HG02981 (cell line): ENCODE measurements around the gene ZBTB16.

Experiments
- ATAC-seq: cut with Tn5 transposase; IDR thresholded peaks from one replicate; pipeline ENCODE4 v1.9.1; 2021; ENCODE audit warnings: mild to moderate bottlenecking, moderate library complexity; ENCODE audit not compliant: unreplicated experiment

Gene ZBTB16, protein sequence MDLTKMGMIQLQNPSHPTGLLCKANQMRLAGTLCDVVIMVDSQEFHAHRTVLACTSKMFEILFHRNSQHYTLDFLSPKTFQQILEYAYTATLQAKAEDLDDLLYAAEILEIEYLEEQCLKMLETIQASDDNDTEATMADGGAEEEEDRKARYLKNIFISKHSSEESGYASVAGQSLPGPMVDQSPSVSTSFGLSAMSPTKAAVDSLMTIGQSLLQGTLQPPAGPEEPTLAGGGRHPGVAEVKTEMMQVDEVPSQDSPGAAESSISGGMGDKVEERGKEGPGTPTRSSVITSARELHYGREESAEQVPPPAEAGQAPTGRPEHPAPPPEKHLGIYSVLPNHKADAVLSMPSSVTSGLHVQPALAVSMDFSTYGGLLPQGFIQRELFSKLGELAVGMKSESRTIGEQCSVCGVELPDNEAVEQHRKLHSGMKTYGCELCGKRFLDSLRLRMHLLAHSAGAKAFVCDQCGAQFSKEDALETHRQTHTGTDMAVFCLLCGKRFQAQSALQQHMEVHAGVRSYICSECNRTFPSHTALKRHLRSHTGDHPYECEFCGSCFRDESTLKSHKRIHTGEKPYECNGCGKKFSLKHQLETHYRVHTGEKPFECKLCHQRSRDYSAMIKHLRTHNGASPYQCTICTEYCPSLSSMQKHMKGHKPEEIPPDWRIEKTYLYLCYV

DNA sequence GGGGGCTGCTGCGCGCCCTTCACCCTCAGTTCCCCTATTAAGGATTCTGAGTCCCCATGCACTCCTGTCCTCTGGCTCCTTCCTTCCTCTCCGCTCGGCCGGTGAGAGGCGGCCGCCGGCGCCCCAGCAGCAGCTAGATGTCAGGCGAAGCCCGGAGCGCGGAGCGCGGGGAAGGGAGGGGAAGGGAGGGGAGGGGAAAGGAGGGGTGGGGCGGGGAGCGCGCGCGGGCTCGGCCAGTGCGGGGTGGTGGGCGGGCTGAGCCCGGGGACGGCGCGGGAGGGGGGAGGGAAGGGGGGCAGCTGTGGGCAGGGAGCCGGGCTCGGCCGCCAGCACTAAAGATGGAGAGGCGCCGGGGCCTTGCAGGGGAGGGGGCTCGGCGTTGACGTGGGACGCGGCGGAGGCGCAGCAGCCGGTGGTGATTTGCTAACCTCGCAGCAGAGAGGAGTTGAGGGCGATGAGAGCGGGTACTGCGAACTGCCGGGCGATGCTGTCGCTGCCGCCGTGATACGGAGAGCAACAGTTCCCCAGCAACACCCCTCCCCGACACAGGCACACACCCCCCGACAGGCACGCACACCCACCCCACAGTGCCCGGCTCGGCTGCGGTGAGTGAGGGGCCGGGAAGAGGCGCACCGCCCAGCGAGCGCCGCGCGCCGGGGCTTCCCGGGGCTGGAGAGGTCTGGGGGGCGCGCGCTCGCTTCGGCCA is at the start of gene ZBTB16:
TSS of gene ZBTB16 (plus strand) at position 434 of the 706 bp plus-strand sequence. CDS start 3,590 bp downstream, outside the sequence.
- ATAC-seq: no peak

DNA sequence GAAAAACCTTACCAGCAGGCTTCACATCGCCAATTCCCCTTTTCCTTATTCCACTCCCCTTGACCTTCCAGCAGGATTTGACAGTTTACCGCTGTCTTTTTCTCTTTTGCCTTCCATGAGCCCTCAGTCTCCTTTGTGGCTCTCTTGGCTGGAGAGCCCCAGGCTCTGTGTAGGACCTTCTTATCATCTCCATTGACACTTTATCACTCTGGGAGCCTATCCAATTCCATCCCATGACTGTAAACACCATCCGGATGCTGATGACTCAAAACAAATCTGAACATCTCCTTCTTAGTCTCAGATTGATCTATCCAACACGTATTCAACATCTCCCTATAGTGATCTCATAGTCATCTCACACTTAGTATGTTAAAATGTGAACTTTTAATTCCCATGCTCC is 48.6 kb upstream of the ZBTB16 start:
- no peak for ATAC-seq

DNA sequence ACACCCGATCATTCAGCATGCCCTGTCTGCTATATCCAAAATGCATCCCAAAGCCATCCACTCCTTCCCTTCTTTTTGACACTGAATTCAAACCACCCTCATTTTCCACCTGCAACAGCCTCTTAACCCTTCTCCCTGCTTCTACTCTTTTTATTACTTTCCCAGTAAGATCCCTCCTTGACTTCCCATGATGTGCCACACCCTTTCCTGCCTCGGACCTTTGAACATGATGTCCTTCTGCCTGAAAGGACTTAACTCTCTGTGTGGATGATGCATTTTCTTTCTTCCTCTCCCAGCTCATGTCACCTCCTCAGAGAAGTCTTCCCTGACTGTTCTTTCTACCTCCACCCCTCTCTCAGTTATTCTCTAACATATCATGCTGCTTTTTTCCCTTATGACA is 48.1 kb upstream of the ZBTB16 start:
- no peak for ATAC-seq

DNA sequence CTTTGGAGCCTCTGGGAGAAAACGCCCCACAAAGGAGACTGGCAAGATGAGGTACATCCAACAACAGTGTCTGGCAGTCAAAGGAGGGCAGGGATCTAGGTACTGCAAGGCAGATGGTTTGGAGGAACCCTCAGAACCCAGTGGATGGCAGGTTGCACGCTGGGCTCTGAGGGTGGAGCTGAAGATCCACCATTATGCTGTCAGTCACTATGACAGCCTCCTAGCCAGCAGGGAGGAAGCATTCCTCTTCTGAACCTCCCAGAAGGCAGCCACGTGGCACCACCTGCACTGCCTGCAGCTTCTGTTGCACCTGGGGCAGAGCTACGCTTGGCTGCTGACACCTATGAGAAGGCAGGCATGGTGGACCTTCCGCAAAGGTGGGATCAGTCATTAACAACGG is 44.4 kb upstream of the ZBTB16 start:
- ATAC-seq: no peak

DNA sequence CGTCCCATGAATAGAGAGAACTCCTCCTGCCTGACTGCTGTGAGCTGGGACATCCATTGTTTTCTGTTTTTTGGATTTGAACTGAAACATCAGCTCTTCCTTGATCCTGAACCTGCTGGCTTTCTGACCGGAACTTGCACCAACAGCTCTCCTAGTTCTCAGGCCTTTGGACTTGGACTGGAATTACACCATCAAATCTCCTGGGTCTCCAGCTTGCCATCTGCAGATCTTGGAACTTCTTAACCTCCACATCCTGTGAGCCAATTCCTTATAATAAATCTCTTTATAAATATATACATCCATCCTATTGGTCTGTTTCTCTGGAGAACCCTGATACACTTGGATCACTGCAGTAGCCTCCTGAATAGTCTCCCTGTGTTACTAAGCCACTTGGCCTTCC is 42.5 kb upstream of the ZBTB16 start:
- no peak for ATAC-seq

DNA sequence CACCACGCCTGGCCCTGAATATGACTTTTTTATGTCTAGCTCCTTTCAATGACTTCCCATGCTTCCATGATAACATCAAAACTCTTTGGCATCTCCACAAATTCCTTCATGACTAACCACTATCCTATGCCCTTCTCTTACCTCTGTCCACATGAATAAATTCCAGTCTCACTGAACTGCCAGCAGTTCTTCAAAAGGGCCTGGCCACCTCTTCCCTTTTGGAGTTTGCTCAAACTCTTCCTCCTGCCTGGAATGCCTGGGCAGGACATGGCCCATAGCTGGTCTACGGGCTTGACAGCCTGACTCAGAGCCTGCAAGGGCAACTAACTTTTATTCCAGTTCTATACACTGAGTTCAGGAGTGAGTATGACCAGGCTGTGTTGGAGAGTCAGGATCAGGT is 41.8 kb upstream of the ZBTB16 start:
- no peak for ATAC-seq

DNA sequence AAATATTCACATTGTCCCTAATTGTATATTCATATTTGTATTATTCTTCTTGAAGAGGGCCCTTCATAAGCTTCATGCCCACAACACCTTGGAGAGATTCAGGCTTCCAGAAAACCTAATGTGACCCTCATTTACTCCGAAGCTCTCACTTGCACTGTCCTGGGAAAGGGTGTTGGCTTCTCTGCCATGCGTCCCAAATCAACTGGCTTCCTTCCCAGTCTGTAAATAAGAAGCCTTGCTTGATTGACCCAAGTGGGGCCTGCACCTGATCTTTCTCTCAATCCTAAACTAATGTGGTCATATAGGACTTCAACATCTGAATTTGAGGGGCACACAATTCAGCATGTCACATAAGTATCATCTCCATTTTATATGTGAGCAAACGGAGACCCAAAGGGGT is 40.5 kb upstream of the ZBTB16 start:
- ATAC-seq: no peak

DNA sequence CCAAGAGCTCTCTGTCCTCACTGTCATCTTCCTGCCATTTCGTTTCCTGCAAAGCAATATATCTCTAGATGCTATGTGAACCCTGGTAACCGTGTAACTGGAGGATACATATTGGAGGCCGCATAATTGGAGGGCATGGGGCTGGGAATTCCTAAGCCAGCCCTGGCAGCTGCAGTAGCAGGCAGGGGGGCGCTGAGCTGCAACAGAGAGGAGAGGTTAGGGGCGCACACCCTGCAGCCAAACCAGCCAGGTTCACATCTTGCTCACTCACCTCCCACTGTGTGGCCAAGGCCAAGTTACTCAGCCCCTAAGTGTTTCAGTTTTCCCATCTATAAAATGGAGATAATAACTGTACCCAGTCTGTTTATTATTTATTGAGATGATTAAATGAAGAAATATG is 39.9 kb upstream of the ZBTB16 start:
- no peak for ATAC-seq

DNA sequence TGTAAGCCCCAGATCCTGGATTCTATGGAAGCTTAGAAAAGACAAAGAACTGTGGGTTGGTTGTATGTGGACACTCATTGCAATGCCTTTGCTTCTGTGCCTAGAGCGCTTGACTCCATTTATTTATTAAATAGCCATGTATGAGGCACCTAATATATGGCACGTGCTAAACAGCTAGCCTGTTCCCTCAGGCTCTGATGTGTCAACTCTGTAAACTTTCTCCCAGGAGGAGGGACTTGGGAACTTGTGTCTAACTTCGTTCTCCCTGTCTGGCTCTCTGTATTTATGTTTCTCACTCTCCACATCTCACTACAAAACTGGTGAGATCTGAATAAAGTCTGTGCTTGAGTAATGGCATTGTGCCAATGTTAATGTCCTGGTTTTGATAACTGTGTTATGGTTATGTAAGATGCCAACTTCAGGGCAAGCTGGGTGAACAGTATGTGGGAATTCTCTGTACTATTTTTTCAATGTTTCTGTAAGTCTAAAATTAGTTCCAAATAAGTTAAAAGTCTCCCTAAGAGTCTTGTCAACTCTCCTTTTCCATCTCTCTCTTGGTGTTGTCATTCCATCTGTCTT is 34.1 kb upstream of the ZBTB16 start:
- no peak for ATAC-seq

DNA sequence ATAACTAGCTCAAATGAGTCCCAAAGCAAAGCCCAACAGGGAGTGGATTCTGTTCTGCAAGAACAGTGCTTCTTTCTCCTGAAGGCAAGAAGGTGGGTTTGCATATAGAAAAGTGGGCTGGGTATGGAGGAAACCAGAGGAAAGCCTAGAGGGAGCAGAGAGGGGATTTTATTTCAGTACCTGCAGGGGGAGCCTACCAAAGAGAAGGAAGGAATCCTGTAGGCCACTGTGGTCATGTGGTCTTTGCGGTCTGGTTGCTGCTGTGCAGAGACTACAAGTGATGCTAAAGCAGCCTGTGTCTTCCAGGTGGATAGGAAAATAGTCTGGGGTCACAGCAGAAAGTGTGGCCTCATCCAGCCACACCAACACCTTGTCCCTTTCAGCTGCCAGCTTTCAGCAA is 33.2 kb upstream of the ZBTB16 start:
- ATAC-seq: no peak

DNA sequence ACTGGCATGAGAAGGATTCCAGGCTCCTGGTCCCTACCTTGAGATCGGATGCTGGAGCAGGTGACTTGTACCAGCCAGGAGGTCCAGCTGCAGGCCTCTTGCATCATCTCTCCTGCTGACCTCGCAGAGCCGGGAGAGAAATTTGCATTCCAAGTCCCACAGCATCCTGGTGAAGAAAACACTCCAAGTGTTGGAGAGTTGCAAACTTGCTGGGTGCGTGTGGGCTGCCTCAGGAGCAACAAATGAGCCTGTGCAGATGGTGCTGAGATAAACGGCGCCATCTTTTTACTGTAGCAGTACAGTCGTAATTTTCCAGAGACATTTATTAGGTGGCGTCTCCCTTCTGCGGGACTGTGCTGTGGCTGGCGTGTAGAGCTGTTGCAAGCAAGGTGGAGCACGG is 32.1 kb upstream of the ZBTB16 start:
- no peak for ATAC-seq

DNA sequence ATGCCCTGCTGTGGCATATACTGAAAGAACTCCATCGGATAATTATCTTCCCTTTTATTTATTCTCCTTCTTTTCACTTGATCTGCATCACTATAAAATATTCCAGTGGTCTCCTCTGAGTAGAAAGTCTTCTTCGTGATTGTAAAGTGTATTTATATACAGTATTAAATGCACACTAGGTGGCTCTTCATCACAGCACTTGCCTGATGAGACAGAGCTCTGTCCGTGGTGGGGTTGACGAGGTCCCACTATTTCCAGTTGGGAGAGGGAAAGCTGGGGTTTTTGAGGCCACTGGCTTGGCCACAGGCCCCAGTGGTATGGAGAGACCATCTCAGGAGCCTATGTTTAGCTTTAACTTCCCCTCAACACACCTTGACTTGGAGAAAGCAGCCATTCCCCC is 31.6 kb upstream of the ZBTB16 start:
- no peak for ATAC-seq

DNA sequence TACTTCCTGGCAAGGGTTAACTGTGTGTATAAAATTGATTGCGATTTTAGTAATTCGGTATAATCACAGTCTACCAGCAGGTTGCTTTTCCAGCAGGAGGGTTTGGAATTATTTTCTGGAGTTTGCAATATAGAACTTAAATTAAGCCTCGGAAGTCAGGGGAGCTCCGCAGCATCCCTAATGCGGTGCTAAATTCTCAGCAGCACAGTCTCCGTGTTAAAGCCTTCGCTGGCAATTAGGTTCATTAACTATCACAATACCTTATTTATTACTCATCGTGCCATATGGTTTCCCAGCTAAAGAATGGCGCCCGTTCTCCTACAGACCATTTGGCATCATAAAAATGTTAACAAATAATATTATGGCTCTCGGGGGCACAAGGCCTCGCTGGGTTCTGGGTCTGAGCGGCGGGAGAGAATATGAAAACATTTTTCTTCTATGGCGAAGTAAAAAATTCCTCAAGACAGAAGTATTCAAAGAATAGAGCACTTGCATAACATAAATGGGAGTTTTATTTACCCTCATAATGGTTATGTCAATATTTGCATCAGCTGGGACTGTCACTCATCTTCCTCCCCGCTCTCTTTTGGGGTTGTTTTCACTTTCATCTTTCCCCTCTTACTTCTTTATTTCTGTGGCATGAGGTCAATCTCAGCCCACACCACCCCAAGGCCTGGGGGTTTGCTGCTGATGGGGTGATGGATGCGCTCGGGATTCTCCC is 28.1 kb upstream of the ZBTB16 start:
- no peak for ATAC-seq

DNA sequence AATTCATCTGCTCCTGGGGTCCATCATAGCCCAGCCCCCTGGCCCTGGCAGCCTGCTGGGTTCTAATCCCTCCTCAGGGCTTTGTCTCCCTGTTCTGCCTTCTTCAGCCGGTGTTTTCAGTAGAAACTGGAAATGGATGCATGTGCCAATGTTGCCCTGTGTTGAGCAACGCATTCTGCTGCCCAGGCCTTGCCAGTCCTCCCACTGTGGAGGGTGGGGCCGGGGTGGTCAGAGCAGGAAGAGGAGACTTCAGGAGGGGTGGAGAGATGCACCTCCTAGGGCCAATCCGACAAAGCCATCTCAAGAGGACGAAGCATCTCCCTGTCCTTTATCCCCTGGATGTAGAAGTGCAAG is 27.6 kb upstream of the ZBTB16 start:
- ATAC-seq: no peak

DNA sequence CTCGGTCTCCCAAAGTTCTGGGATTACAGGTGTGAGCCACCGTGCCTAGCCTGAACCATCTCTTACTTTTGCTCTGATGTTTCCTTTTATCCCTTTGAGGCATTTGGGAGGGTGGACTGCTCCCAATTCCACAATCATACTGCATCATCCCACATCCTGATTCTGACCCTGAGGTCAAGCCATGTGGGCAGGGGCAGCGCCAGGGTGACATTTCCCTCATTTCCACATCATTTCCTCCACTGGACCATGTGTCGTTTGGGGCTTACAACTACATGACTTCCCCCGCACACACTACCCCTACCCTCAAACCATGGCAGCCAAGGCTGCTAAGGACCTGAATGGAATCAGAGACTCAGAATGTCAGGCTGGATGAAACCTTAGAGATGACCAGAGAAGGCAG is 26.4 kb upstream of the ZBTB16 start:
- ATAC-seq: no peak

DNA sequence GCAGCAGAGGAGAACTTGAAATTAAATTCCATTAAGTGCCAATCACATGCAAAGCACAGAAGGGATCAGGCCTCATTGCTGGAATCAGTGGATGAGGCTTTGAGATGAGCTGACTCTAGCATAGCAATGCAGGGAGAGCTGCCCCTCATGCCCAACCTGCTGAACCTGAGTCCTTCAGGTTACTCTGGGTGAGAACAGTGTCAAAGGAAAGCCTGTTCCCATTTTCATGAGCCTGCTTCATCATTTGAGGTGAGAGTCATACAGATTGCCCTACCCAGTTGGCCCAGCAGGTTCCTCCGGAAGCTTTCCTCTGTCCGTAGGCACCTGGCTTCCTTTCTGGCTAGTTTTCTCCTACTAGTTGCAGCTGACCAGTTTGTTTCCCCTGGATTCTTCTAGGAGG is 25.9 kb upstream of the ZBTB16 start:
- no peak for ATAC-seq

DNA sequence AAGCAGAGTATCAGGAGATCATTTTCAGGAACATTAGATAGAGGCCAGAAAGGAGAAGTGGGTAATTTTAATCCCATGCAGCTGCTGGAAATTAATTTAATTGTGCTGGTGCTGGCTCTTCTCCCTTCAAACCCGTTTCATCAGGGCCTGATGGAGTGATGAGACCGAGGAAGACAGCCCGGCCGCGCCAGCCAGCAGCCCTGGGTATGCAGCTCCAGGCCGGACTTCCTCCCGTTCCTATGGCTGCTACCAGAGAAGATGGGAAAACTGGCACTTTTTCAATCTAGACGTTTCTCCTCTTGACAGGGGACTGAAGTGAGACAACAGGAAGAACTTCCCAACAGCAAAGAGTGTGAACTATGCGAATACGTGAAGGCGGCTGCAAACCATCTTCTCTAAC is 24.6 kb upstream of the ZBTB16 start:
- no peak for ATAC-seq

DNA sequence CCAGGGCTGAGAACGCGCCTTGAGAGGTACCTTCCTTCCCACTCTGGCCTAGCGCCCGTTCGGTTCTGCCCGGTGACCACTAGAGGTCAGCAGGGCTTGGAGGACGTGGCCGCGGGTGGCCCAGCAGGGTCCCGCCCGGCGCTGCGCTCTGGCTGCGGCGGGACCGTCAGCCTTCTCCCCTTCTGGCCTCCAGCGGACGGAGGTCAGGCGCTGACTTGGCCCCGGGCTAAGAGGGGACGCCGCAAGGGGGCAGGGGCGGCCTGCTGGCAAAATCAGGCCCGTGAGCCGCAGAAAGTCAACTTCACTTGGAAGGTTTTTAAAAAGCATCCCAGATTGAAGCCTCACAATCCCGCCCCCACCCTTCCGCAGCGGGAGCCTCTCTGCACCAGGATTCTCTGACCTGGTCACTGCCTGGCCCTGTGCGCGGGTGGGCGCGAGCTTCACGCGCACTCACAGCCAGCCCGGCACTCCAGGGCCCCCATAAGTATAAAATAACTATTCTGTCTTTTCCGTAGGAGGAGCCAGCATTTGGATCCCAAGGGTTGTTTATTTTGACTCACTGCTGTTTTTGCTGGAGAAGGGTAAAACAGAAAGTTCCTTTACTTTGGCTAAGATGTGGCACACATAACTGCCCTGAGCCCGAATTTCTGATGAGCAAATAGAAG is 23.2 kb upstream of the ZBTB16 start:
- ATAC-seq: no peak

DNA sequence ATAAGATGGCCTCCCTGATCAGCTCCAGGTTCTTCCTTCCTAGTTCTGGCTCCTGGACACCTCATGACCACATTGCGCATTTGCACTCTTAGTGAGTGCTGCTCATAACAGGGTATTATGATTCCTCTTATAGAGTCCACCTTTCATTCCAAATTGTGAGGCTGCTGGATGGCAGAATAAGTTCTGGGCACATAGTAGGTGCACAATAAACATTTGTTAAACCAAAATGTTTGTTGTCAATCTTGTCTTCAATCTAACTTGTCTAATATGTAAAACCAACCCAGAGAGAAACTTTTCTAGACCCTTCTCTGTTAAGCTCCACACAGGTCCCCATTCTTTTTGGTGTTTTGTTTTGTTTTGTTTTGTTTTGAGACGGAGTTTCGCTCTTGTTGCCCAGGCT is 22.6 kb upstream of the ZBTB16 start:
- ATAC-seq: no peak

DNA sequence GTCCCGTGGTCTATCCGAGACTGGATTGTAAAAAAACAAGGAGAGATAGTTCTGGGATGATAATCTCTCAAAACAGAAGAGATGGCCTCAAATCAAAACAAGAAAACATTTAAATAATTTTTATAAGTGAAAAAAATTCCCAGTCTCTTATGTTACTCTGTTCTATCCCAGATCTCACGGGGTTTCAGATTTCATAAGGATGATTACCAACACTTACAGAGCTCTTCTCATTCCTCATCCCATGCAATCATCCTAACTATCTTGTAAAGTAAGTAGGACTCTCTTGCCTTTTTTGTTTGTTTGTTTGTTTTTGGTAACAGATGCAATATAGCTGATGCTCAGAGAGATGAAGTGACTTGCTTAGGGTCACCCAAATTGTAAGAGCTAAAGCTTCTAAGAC is 20.0 kb upstream of the ZBTB16 start:
- no peak for ATAC-seq
